ENCODE measurements around the gene ADAMTS14.

GRCh38 chr10:70690589-70690988 lies 18.3 kb downstream of the ADAMTS14 start:
- TF ChIP-seq, protein P1, sequence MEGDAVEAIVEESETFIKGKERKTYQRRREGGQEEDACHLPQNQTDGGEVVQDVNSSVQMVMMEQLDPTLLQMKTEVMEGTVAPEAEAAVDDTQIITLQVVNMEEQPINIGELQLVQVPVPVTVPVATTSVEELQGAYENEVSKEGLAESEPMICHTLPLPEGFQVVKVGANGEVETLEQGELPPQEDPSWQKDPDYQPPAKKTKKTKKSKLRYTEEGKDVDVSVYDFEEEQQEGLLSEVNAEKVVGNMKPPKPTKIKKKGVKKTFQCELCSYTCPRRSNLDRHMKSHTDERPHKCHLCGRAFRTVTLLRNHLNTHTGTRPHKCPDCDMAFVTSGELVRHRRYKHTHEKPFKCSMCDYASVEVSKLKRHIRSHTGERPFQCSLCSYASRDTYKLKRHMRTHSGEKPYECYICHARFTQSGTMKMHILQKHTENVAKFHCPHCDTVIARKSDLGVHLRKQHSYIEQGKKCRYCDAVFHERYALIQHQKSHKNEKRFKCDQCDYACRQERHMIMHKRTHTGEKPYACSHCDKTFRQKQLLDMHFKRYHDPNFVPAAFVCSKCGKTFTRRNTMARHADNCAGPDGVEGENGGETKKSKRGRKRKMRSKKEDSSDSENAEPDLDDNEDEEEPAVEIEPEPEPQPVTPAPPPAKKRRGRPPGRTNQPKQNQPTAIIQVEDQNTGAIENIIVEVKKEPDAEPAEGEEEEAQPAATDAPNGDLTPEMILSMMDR (IDR thresholded peaks at IDR 0.05): no peak
- TF ChIP-seq POLR2A (IDR thresholded peaks at IDR 0.05): no peak
- no peak for TF ChIP-seq EP300 (IDR thresholded peaks at IDR 0.05)

Data from tibial nerve (tissue), 4 donors.